SU-DHL-6 (cell line): Measurements from ENCODE around the gene ANKK1.

Experiments used
- H2AFZ ChIP-seq: fragments of 200-600 bp; sonication (generic); 2 replicates; pipeline ENCODE4 v1.6.1; 2014; ENCODE audit warnings: low read depth, mild to moderate bottlenecking, moderate library complexity, mixed read lengths, antibody characterized with exemption, low read length; ENCODE audit not compliant: severe bottlenecking
- H3F3A ChIP-seq: fragments of 200-600 bp; shearing (Covaris generic); 2 replicates; pipeline ENCODE4 v1.6.0; 2016; ENCODE audit warnings: antibody characterized with exemption, mild to moderate bottlenecking; ENCODE audit not compliant: insufficient read depth
- H3K27ac ChIP-seq: fragments of 200-600 bp; sonication (generic); 2 replicates; pipeline ENCODE4 v1.5.1; 2016; ENCODE audit warnings: low read depth, mild to moderate bottlenecking, low read length, moderate library complexity, mixed read lengths
- H3K27me3 ChIP-seq: fragments of 200-600 bp; sonication (generic), shearing (Covaris generic); 2 replicates; pipeline ENCODE4 v1.6.0; 2014; ENCODE audit warnings: mild to moderate bottlenecking, low read length
- H3K36me3 ChIP-seq: fragments of 200-600 bp; sonication (generic); 2 replicates; pipeline ENCODE4 v1.6.1; 2014; ENCODE audit warnings: mild to moderate bottlenecking, low read length, mixed read lengths
- H3K4me2 ChIP-seq: fragments of 300-600, 200-600 bp; shearing (Covaris generic), sonication (generic); 2 replicates; pipeline ENCODE4 v1.6.0; 2014; ENCODE audit warnings: low read length, low read depth, mild to moderate bottlenecking; ENCODE audit not compliant: poor library complexity, severe bottlenecking
- H3K4me3 ChIP-seq: fragments of 200-600 bp; sonication (generic); 2 replicates; pipeline ENCODE4 v1.5.1; 2014; ENCODE audit warnings: antibody characterized with exemption, low read length, mild to moderate bottlenecking, mixed read lengths; ENCODE audit not compliant: insufficient read depth, poor library complexity, severe bottlenecking
- H3K79me2 ChIP-seq: fragments of 200-600 bp; sonication (generic); 2 replicates; pipeline ENCODE4 v1.6.1; 2014; ENCODE audit warnings: mild to moderate bottlenecking, low read length, moderate library complexity; ENCODE audit not compliant: insufficient read depth
- H3K9ac ChIP-seq: fragments of 200-600 bp; sonication (generic); 2 replicates; pipeline ENCODE4 v1.7.0; 2014; ENCODE audit warnings: mild to moderate bottlenecking, low read length
- H3K9me2 ChIP-seq: fragments of 200-600 bp; sonication (generic); replicated peaks from 2 replicates; pipeline ENCODE4 v1.6.1; 2014; ENCODE audit warnings: low read length; ENCODE audit not compliant: insufficient read depth
- H3K9me3 ChIP-seq: fragments of 200-600 bp; sonication (generic); 2 replicates; pipeline ENCODE4 v1.6.1; 2014; ENCODE audit warnings: low read length, mixed read lengths; ENCODE audit not compliant: insufficient read depth
- H4K20me1 ChIP-seq: fragments of 200-600 bp; sonication (generic); 2 replicates; pipeline ENCODE4 v1.6.1; 2014; ENCODE audit warnings: low read depth, mild to moderate bottlenecking, antibody characterized with exemption, low read length, moderate library complexity, mixed read lengths
- CTCF ChIP-seq: fragments of 200-600 bp; sonication (generic); IDR thresholded peaks from one replicate; pipeline ENCODE4 v1.5.1; 2017; ENCODE audit warnings: antibody characterized with exemption, mild to moderate bottlenecking, low read length, moderate library complexity; ENCODE audit not compliant: insufficient read depth, poor library complexity, severe bottlenecking
- EZH2phosphoT487 ChIP-seq: fragments of 200-600 bp; sonication (generic), shearing (Covaris generic); conservative IDR thresholded peaks from 2 replicates; pipeline ENCODE4 v1.6.1; 2018; ENCODE audit warnings: mild to moderate bottlenecking, antibody characterized with exemption, low read length, moderate library complexity, mixed read lengths

The ANKK1 gene

GRCh38 chr11:113365895-113366294 lies 21.7 kb upstream of the ANKK1 start:
- no peak overlapping the region for H3K9ac ChIP-seq
- no peak overlapping the region for H2AFZ ChIP-seq
- H3K4me3 ChIP-seq, result no peak overlapping the region
- TF ChIP-seq CTCF (no peak), EZH2phosphoT487 (no peak)
- H3K27ac ChIP-seq, result no peak overlapping the region
- H4K20me1 ChIP-seq, result no peaks in the 10 kb centered on the region
- H3K79me2 ChIP-seq, result no peaks in the 10 kb centered on the region
- H3K36me3 ChIP-seq, result no peaks in the 10 kb centered on the region
- H3K4me2 ChIP-seq, result no peak overlapping the region
- H3K9me3 ChIP-seq, result no peaks in the 10 kb centered on the region
- no peaks in the 10 kb centered on the region for H3K9me2 ChIP-seq
- H3K27me3 ChIP-seq, result no peaks in the 10 kb centered on the region
- no peaks in the 10 kb centered on the region for H3F3A ChIP-seq

GRCh38 chr11:113369411-113369810 lies 18.2 kb upstream of the ANKK1 start:
- Histone ChIP-seq H3K9me2 (no peaks in the 10 kb centered on the region), H2AFZ (no peak overlapping the region), H3K9ac (no peak overlapping the region), H3F3A (no peaks in the 10 kb centered on the region), H4K20me1 (no peaks in the 10 kb centered on the region), H3K4me2 (no peak overlapping the region), H3K27me3 (no peaks in the 10 kb centered on the region), H3K4me3 (no peak overlapping the region), H3K36me3 (no peaks in the 10 kb centered on the region), H3K79me2 (no peaks in the 10 kb centered on the region), H3K9me3 (no peaks in the 10 kb centered on the region), H3K27ac (no peak overlapping the region)
- TF ChIP-seq CTCF (no peak), EZH2phosphoT487 (no peak)

- no peaks in the 10 kb centered on the region for H3K79me2 ChIP-seq
- no peak overlapping the region for H3K4me3 ChIP-seq
- TF ChIP-seq CTCF, result no peak
- no peak for TF ChIP-seq EZH2phosphoT487
- H3K27me3 ChIP-seq, result no peaks in the 10 kb centered on the region
- no peak overlapping the region for H3K4me2 ChIP-seq
- H3K9me2 ChIP-seq, result no peaks in the 10 kb centered on the region
- H3K27ac ChIP-seq, result no peak overlapping the region
- H3F3A ChIP-seq, result no peaks in the 10 kb centered on the region
- no peaks in the 10 kb centered on the region for H3K9me3 ChIP-seq
- no peak overlapping the region for H3K9ac ChIP-seq
- H4K20me1 ChIP-seq, result no peaks in the 10 kb centered on the region
- no peaks in the 10 kb centered on the region for H3K36me3 ChIP-seq
- no peak overlapping the region for H2AFZ ChIP-seq
Measured at GRCh38 chr11:113370634-113371033, 16.9 kb upstream of the ANKK1 start.
